ENCODE data around the gene AGO1. TPM values are rescaled to one million over a fixed set of nuclear protein-coding genes. Genes with fewer than 3 reads are reported as not detected.

AGO1 gene
- total RNA-seq, 1 donor from 2014 or later, result 18.8 TPM

DNA sequence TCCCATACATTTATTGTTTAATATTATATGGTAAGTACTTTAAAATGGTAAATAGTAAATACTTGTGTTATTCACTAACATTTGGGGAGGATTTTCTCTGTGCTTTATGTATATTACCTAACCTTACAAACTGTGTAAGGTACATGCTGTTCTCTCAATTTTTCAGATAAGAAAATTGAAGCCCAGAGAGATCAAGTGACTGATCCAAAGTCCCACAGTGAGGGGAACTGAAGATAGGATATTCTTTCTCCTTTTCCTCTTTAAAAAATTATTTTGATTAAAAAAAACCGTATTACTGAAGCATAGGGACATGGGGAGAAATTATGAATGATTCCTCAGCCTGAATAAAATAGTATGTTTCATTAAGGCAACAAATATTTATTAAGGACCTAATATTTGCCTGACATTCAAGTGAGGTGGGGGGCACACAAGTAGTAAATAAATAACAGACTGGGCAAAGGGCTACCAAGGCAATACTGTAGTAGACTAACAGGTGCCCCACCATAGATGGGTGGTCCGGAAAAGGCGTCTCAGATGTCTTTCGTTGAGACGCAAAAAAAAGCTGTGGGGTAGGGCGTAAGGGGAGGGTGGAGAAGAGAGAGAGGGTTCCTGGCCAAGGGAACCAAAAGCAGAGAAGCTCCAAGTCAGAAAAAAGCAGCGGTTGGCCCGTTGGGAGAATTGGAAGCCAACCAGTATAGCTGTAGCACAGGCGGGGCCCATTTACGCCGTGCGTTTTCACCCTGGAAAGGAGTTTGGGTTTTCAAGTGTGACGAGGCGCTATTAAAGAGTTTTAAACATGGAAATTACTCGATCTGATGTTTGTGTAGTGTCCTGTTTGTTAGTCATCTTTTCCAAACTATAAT, 47.0 kb downstream of the AGO1 start:
- peaks cover 53% of the 10 kb centered on the region for H3K4me1 ChIP-seq
- intact Hi-C loops (cut with micrococcal nuclease), result no loop called here
- no peak for TF ChIP-seq CTCF (IDR thresholded peaks at IDR 0.05; ENCODE audit: borderline replicate concordance)

DNA sequence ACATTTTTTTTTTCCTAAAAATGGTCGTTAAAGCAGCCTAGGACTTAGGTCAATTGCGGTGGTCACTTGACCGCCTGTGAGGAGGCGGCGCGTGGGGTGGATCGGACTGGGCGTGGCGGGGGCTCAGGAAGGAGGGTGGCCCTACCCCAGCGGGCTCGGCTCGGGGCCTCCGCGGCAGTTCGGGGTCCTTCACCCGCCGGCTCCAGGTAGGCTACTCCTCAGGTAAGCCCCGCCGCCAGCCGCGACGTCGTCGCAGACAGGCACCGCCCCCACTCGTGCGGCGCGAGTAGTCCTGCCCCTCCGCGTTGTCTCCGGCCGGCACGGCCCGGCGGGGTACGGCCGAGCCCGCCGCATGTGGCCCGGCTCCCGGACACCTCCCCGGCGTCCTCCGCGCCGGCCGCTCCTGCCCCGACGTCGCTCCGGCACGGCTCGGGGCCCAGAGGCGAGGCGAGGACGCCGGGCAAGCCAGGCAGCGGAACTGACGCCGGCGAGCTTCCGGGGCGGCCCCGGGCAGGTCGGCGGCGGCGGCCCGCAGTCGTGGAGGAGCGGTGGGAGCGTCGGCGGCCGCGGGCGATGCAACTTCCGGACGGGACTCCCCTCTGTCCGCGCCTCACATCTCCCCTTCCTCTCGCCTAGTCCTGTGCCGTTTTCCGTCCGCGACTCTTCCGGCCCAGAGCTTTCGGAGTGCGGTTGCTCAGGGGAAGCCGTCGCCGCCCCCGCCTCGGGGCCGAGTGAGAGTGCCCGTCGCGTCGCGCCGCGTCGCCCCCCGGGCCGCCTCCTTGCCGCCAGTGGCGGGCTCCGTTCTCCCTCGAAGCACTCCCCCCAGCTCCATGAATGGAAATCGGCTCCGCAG, 47.8 kb downstream of the AGO1 start, which contains the start of gene AGO3:
Gene AGO3, plus strand, starts transcription at position 513 of the 853 bp plus-strand sequence. Its CDS starts 322 bp downstream, at position 835.
- TF ChIP-seq CTCF (IDR thresholded peaks at IDR 0.05; ENCODE audit: borderline replicate concordance), result no peak
- peak; percentile 82 for DNase-seq
- Histone ChIP-seq H3K9me3 (replicated peaks) (no peaks in the 10 kb centered on the region), H3K36me3 (no peaks in the 10 kb centered on the region), H3K4me1 (peaks cover 50% of the 10 kb centered on the region), H3K27ac (replicated peaks) (peak within 1 kb of the TSS; percentile 99), H3K4me3 (peak within 1 kb of the TSS; percentile 95), H3K27me3 (ENCODE audit: low read depth) (no peaks in the 10 kb centered on the region)
- intact Hi-C loops (cut with micrococcal nuclease), result no loop called here

More for the DNA sequence above, 47.0 kb downstream of the AGO1 start:
- H3K36me3 ChIP-seq, result no peaks in the 10 kb centered on the region
- H3K9me3 ChIP-seq (replicated peaks), result no peaks in the 10 kb centered on the region
- H3K27me3 ChIP-seq (ENCODE audit: low read depth), result no peaks in the 10 kb centered on the region
- DNase-seq, result peak; percentile 53
- H3K4me3 ChIP-seq, result peak overlapping the region; percentile 95
- peak overlapping the region; percentile 99 for H3K27ac ChIP-seq (replicated peaks)

GRCh38 chr1:35931446-35932157, 48.6 kb downstream of the AGO1 start:
- Histone ChIP-seq H3K4me1 (peaks cover 42% of the 10 kb centered on the region), H3K9me3 (replicated peaks) (no peaks in the 10 kb centered on the region), H3K36me3 (no peaks in the 10 kb centered on the region), H3K4me3 (peak overlapping the region; percentile 95), H3K27ac (replicated peaks) (peak overlapping the region; percentile 99), H3K27me3 (ENCODE audit: low read depth) (no peaks in the 10 kb centered on the region)
- no peak for TF ChIP-seq CTCF (IDR thresholded peaks at IDR 0.05; ENCODE audit: borderline replicate concordance)
- no peak for DNase-seq
- intact Hi-C loops (cut with micrococcal nuclease), result no loop called here

DNA sequence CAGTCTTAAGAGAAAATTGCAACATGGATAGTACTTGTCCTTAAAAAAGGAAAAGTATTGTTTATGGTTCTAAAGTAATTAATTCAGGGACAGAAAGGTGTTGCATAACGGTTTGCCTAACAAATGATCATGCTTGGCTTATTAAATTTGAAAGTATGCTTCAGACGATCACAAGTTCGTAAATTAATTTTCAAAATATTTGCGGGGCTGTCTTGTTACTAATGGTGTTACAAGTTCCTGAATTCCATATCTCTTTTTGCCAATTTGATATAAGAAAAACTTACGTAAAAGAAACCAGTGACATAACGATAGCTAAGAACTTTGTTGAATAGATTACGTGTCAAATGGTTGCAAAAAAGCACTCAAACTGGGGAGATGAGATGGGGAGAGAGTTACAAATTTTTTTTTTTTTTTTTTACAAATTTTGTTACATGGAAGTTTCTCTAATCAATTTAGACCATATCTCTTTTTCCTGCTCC, 49.2 kb downstream of the AGO1 start:
- peaks cover 42% of the 10 kb centered on the region for H3K4me1 ChIP-seq
- H3K27me3 ChIP-seq (ENCODE audit: low read depth), result no peaks in the 10 kb centered on the region
- H3K36me3 ChIP-seq, result no peaks in the 10 kb centered on the region
- intact Hi-C loops (cut with micrococcal nuclease), result no loop called here
- no peak overlapping the region for H3K27ac ChIP-seq (replicated peaks)
- H3K9me3 ChIP-seq (replicated peaks), result no peaks in the 10 kb centered on the region
- no peak for DNase-seq
- peak overlapping the region; percentile 95 for H3K4me3 ChIP-seq
- TF ChIP-seq CTCF (IDR thresholded peaks at IDR 0.05; ENCODE audit: borderline replicate concordance), result no peak

DNA sequence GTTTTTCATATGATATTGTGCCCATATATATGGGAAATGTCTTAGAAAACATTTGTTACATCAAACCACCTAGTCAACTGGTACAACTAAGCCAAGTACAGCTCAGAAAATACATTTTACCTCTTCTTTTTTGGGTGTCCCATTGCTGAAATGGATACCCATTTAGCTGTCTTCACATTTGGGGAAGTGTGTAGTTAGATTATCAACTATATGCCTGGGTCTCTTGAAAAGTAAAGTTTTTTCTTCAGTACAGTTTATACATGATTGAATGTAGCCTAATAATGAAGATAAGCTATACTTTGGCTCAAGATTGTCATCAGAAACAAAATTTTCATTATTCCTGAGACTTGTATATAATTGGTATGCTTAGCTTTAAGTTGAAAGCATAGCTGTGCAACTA, 49.9 kb downstream of the AGO1 start:
- DNase-seq, result no peak
- Histone ChIP-seq H3K27me3 (ENCODE audit: low read depth) (no peaks in the 10 kb centered on the region), H3K36me3 (no peaks in the 10 kb centered on the region), H3K4me3 (no peak overlapping the region), H3K9me3 (replicated peaks) (no peaks in the 10 kb centered on the region), H3K4me1 (peaks cover 42% of the 10 kb centered on the region), H3K27ac (replicated peaks) (no peak overlapping the region)
- intact Hi-C loops (cut with micrococcal nuclease), result no loop called here
- TF ChIP-seq CTCF (IDR thresholded peaks at IDR 0.05; ENCODE audit: borderline replicate concordance), result no peak

All from left ventricle myocardium inferior (tissue), 1 donor.